Esophagus muscularis mucosa (tissue), 4 donors: ENCODE measurements around the gene LAPTM5. TPM values are rescaled to one million over a fixed set of nuclear protein-coding genes. Genes with fewer than 3 reads are reported as not detected.

Experiments
- DNase-seq: peaks from one replicate; pipeline ENCODE4 v3.0.0-alpha.2; 2017; ENCODE audit errors: extremely low spot score
- H3K27ac ChIP-seq, 4 donors: fragments of 200-600 bp; sonication (generic); replicated peaks in 1 of 4; 1 replicate in 3 of 4; 2 replicates in 1 of 4; pipeline ENCODE4 v1.5.1; 2016 to 2019; ENCODE audit warnings: mild to moderate bottlenecking in 1 of 4
- H3K27me3 ChIP-seq, 4 donors: fragments of 200-600 bp; sonication (generic); one replicate each; pipeline versions ENCODE4 v1.5.1 to v1.6.0; 2016 to 2019
- H3K36me3 ChIP-seq, 4 donors: fragments of 200-600 bp; sonication (generic); one replicate each; pipeline ENCODE4 v1.5.1; 2016 to 2019
- H3K4me1 ChIP-seq, 4 donors: fragments of 200-600 bp; sonication (generic); one replicate each; pipeline ENCODE4 v1.5.1; 2016 to 2019
- H3K4me3 ChIP-seq, 4 donors: fragments of 200-600 bp; sonication (generic); 1 replicate in 2 of 4; 2 replicates in 2 of 4; pipeline ENCODE4 v1.5.1; 2016 to 2019; ENCODE audit warnings: mild to moderate bottlenecking in 4 of 4, moderate library complexity in 1 of 4
- H3K9me3 ChIP-seq, 4 donors: fragments of 200-600 bp; sonication (generic); 1 replicate in 3 of 4; 2 replicates in 1 of 4; pipeline ENCODE4 v1.5.1; 2016 to 2019
- EP300 ChIP-seq: sonication (generic); formaldehyde crosslinking; IDR thresholded peaks from one replicate; pipeline ENCODE4 v1.6.1; 2017; ENCODE audit warnings: antibody characterized with exemption
- POLR2A ChIP-seq: fragments of 450-650 bp; IDR thresholded peaks from one replicate; pipeline ENCODE4 v1.6.1; 2017; ENCODE audit warnings: antibody characterized with exemption, moderate library complexity, mild to moderate bottlenecking, low read depth
- POLR2AphosphoS5 ChIP-seq, 2 donors: sonication (generic); formaldehyde crosslinking; IDR thresholded peaks; one replicate each; pipeline ENCODE4 v1.6.1; 2017; ENCODE audit warnings: antibody characterized with exemption in 2 of 2
- WGBS: methylation state at CpG from one replicate; pipeline ENCODE4 v1.1.5; 2018; 5-methylcytosine and 5-hydroxymethylcytosine counted together
- intact Hi-C: fragments of 100-400 bp; cut with DNase I; formaldehyde crosslinking; loops from one replicate; pipeline ENCODE4 v1.15.1; 2023
- total RNA-seq, 4 donors: library from RNA; depleted of rRNA; stranded (reverse); fragments of >200 nt; gene quantifications; one replicate each; pipeline versions ENCODE4 v1.1.0 to v1.2.1, GENCODE V29; 2016
- TF ChIP-seq, protein P1 (sequence below), 3 experiments: fragments of 200-600 bp in 2 of 3; fragments of 450-650 bp in 1 of 3; sonication (generic) in 2 of 3; IDR thresholded peaks; one replicate each; pipeline ENCODE4 v1.5.1; 2017 to 2019; ENCODE audit warnings: antibody characterized with exemption in 3 of 3, mild to moderate bottlenecking in 2 of 3, moderate library complexity in 1 of 3

The LAPTM5 gene
- total RNA-seq, 4 donors from 2014 or later = 32.4 to 83.7 (median 36.3) TPM

DNA sequence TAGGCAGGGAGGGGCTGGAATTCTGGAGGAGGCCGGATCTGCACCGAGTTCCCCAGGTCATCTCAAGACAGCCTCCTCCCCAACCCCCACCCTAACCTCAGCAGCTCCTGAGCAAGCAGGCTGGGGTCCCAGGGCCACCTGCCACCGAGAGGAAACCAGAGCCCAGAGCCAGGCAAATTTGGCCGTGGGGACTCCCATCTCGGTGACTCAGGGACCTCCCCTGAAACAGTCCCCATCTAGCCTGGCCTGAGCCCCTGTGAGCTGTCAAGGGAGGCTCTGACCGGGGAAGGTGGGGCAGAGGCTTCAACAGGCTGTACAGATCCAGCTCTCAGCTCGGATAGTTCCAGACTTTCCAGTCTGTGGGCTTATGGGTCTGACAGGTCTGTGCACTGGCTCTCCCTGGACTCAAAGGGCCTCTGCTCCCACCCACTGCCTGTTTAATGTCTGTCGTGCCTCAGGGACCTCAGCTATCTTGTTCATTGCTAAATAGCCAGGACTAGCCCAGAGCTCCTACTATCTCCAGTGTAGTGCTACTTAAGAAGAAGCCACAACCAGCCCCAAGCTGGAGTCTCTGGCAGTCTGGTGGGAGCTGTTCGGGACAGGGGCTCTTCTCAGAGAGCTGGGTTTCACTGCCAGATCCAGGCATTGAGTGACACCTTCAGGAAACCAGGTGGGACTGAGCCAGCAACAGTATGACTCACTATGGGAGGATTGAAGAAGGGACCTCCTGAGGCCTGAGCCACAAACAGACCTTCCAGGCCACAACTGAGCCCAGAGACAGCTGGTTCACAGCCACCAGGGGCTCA, 59.8 kb downstream of the LAPTM5 start:
- DNase-seq = no peak
- Histone ChIP-seq H3K27me3 (no peaks in the 10 kb centered on the region), H3K27ac (peak overlapping the region in 3 of 4 donors; percentile 5 to 34 (median 33)), H3K36me3 (no peaks in the 10 kb centered on the region), H3K9me3 (no peaks in the 10 kb centered on the region), H3K4me3 (no peak overlapping the region), H3K4me1 (peaks cover 5 to 56% (median 36%) of the 10 kb centered on the region in 4 donors)
- 70% methylated on average over 7 of the region's 9 CpGs for WGBS
- intact Hi-C loops = no loop called here
- TF ChIP-seq EP300 (no peak), POLR2AphosphoS5 (IDR thresholded peaks at IDR 0.05) (no peak), POLR2A (no peak)
- TF ChIP-seq, protein P1, sequence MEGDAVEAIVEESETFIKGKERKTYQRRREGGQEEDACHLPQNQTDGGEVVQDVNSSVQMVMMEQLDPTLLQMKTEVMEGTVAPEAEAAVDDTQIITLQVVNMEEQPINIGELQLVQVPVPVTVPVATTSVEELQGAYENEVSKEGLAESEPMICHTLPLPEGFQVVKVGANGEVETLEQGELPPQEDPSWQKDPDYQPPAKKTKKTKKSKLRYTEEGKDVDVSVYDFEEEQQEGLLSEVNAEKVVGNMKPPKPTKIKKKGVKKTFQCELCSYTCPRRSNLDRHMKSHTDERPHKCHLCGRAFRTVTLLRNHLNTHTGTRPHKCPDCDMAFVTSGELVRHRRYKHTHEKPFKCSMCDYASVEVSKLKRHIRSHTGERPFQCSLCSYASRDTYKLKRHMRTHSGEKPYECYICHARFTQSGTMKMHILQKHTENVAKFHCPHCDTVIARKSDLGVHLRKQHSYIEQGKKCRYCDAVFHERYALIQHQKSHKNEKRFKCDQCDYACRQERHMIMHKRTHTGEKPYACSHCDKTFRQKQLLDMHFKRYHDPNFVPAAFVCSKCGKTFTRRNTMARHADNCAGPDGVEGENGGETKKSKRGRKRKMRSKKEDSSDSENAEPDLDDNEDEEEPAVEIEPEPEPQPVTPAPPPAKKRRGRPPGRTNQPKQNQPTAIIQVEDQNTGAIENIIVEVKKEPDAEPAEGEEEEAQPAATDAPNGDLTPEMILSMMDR (IDR thresholded peaks at IDR 0.05) = no peak

DNA sequence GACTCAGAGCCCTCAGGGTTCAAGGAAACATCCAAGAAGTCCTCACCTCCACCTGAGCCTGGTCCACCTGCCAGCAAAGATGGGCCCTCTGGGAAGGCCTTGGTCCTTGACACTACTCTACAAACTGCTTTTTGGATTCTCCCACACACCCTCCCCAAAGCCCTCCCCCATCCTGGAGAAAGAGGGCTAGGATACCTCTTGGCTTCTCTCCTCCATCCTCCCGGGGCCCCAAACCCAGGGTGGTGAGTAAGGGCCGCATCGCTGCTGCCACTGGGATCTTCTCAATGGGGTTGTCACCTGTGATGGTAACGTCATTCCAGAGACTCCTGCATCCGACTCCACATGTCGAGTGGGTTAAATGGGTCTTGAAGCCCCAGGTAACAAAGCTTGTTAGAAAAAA, 60.7 kb downstream of the LAPTM5 start:
- Histone ChIP-seq H3K4me3 (no peak overlapping the region), H3K27me3 (no peaks in the 10 kb centered on the region), H3K4me1 (peaks cover 5 to 56% (median 36%) of the 10 kb centered on the region in 4 donors), H3K27ac (no peak overlapping the region), H3K36me3 (no peaks in the 10 kb centered on the region), H3K9me3 (no peaks in the 10 kb centered on the region)
- DNase-seq = no peak
- no peak for TF ChIP-seq POLR2AphosphoS5 (IDR thresholded peaks at IDR 0.05)
- TF ChIP-seq EP300 = no peak
- no peak for TF ChIP-seq POLR2A
- TF ChIP-seq, protein P1 (IDR thresholded peaks at IDR 0.05) = no peak
- WGBS = 98% methylated on average over 6 of the region's 6 CpGs
- intact Hi-C loops = no loop called here

DNA sequence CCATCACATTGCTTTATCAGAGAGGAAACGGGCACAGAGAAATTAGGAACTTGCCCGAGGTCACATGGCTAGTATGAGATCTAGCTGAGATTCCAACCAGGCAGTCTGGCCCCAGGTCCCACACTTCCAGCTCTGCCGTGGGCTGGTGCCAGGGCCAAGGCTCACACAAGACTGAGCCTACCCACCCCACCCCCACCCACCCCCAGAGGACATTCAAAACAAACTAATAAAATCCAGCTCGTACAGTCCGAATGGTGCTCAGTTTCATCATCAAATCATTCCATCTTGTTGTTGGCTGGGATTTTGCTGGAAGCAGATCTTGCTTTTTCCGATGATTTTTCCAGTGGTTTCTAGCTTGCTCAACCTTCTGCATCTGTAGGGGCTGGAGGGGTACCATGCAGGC, 62.1 kb downstream of the LAPTM5 start:
- no peak overlapping the region for H3K4me3 ChIP-seq
- no peaks in the 10 kb centered on the region for H3K36me3 ChIP-seq
- DNase-seq = no peak
- 43% methylated on average over 6 of the region's 6 CpGs for WGBS
- no peaks in the 10 kb centered on the region for H3K27me3 ChIP-seq
- TF ChIP-seq, protein P1 (IDR thresholded peaks at IDR 0.05) = no peak
- TF ChIP-seq POLR2A = no peak
- no peak for TF ChIP-seq EP300
- TF ChIP-seq POLR2AphosphoS5 (IDR thresholded peaks at IDR 0.05) = no peak
- H3K9me3 ChIP-seq = no peaks in the 10 kb centered on the region
- H3K4me1 ChIP-seq = peaks cover 5 to 44% (median 23%) of the 10 kb centered on the region in 4 donors
- H3K27ac ChIP-seq = peak overlapping the region in 2 of 4 donors; percentile 20 to 31
- intact Hi-C loops = no loop called here

DNA sequence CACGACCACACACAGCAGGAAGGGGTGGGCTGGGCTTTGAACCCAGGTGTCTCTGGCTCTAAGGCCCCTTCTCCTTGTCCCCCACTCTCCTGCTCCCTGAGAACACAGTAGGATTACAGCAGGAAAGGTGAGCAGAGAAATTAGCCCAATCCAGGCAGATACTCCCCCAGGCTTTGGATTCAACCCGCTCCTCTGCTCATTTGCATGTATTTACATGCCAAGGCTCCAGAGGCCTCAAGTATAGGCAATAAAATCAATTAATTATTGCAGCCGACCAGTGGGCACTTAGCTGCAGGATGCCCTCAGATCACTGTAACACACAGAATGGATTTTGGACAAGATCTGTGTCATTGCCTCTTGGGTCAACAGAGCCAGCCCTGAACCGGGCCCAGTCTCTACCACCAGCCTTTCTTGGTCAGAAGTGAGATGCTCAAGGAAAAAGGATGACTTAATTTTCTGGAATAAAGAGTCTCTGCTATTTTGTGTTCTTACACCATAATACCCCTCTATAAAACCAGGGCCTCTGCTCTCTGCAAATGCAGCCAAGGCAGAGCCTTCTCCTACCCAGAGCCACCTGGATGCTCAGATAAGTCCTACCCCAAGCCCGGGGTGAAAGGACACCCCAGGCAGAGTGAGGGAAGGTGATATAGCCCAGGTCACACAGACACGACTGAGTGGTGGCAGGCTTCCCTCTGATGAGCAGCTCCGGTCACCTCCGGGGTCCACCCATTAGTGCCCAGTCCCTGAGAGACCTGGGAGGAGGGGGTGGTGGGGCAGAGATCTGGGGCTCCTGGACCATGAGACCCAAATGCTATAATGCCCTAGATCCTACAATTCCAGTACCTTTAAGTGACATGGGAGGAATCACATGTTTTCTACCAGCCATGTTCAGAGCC, 63.0 kb downstream of the LAPTM5 start:
- Histone ChIP-seq H3K27me3 (no peaks in the 10 kb centered on the region), H3K27ac (peak overlapping the region in 1 of 4 donors; percentile 7), H3K36me3 (no peaks in the 10 kb centered on the region), H3K4me3 (no peak overlapping the region), H3K4me1 (peaks cover 5 to 44% (median 21%) of the 10 kb centered on the region in 4 donors), H3K9me3 (no peaks in the 10 kb centered on the region)
- intact Hi-C loops = no loop called here
- DNase-seq = no peak
- TF ChIP-seq EP300 = no peak
- TF ChIP-seq POLR2AphosphoS5 (IDR thresholded peaks at IDR 0.05) = no peak
- TF ChIP-seq, protein P1 (IDR thresholded peaks at IDR 0.05) = no peak
- no peak for TF ChIP-seq POLR2A
- 82% methylated on average over 6 of the region's 8 CpGs for WGBS
